Caco-2 (cell line): Measurements from ENCODE around the gene MCM3AP. TPM values are rescaled to one million over a fixed set of nuclear protein-coding genes. Genes with fewer than 3 reads are reported as not detected.

ENCODE experiments used
- BruUV-seq: library from RNA; stranded (reverse); fragments of 400-500 nt; replicated peaks from 2 replicates; lab custom pipeline; 2021; lab: Mats Ljungman, UMichigan
- CTCF ChIA-PET: fragments of 300-600 bp; sonication (Branson Sonifier 250); formaldehyde crosslinking; loops from one replicate; lab custom pipeline; 2022; ENCODE audit warnings: antibody characterized with exemption; lab: Charles Lee
- POLR2A ChIA-PET: fragments of 300-600 bp; sonication (Branson Sonifier 250); formaldehyde crosslinking; loops from one replicate; lab custom pipeline; 2022; ENCODE audit warnings: antibody characterized with exemption; lab: Charles Lee
- DNase-seq, 2 experiments: peaks; one replicate each; pipeline versions ENCODE4 v3.0.0 to v3.0.0-alpha.2; 2020 to 2022
- H3K27me3 ChIP-seq: replicated peaks from 2 replicates; pipeline ENCODE4 v1.6.0; 2011; ENCODE audit warnings: low read length; ENCODE audit not compliant: control insufficient read depth, insufficient read depth
- H3K36me3 ChIP-seq: 2 replicates; pipeline ENCODE4 v1.5.1; 2011; ENCODE audit warnings: low read length; ENCODE audit not compliant: control insufficient read depth, insufficient read depth
- H3K4me1 ChIP-seq: fragments of 250-450 bp; sonication (Bioruptor Pico); 2 replicates; pipeline ENCODE4 v1.5.1; 2020; ENCODE audit warnings: mild to moderate bottlenecking
- H3K4me3 ChIP-seq: 2 replicates; pipeline ENCODE4 v1.5.1; 2011; ENCODE audit warnings: low read depth, mild to moderate bottlenecking, control low read depth, low read length
- H3K9me3 ChIP-seq: fragments of 250-450 bp; sonication (Bioruptor Pico); 2 replicates; pipeline ENCODE4 v1.5.1; 2020; ENCODE audit warnings: mild to moderate bottlenecking, moderate library complexity
- H3K27ac Mint-ChIP-seq: one replicate; pipeline ENCODE4 v1.8.0; 2022; ENCODE audit warnings: mixed read lengths; ENCODE audit not compliant: unreplicated experiment
- H3K27me3 Mint-ChIP-seq: one replicate; pipeline ENCODE4 v1.8.0; 2022; ENCODE audit warnings: mixed read lengths; ENCODE audit not compliant: insufficient read depth, unreplicated experiment
- H3K36me3 Mint-ChIP-seq: one replicate; pipeline ENCODE4 v1.8.0; 2022; ENCODE audit warnings: mild to moderate bottlenecking, mixed read lengths; ENCODE audit not compliant: insufficient read depth, unreplicated experiment
- H3K4me1 Mint-ChIP-seq: one replicate; pipeline ENCODE4 v1.8.0; 2022; ENCODE audit warnings: low read depth, mixed read lengths; ENCODE audit not compliant: unreplicated experiment
- H3K4me3 Mint-ChIP-seq: one replicate; pipeline ENCODE4 v1.8.0; 2022; ENCODE audit warnings: mild to moderate bottlenecking, moderate library complexity, mixed read lengths; ENCODE audit not compliant: unreplicated experiment
- H3K9me3 Mint-ChIP-seq: one replicate; pipeline ENCODE4 v1.8.0; 2022; ENCODE audit warnings: mixed read lengths; ENCODE audit not compliant: unreplicated experiment
- CTCF ChIP-seq, 2 experiments: fragments of 200-600 bp in 1 of 2; IDR thresholded peaks; 1 replicate in 1 of 2; 2 replicates in 1 of 2; pipeline versions ENCODE4 v1.5.1 to v1.8.0; 2011 to 2022; ENCODE audit warnings: antibody characterized with exemption in 1 of 2, control low read depth in 1 of 2, inconsistent platforms in 1 of 2, low read depth in 1 of 2, low read length in 1 of 2, mild to moderate bottlenecking in 1 of 2, moderate library complexity in 1 of 2; ENCODE audit not compliant: insufficient read depth in 1 of 2, severe bottlenecking in 1 of 2, unreplicated experiment in 1 of 2
- intact Hi-C: fragments of 100-400 bp; cut with micrococcal nuclease; formaldehyde crosslinking; loops from one replicate; pipeline ENCODE4 v1.10.0; 2022; ENCODE audit not compliant: unreplicated experiment
- total RNA-seq: library from RNA; stranded (reverse); gene quantifications from 2 replicates; pipeline ENCODE4 v1.2.3, GENCODE V29; 2022

MCM3AP gene
- total RNA-seq, 1 experiment from 2014 or later: 88.1 TPM

GRCh38 chr21:46245213-46245915 lies 40.0 kb downstream of the MCM3AP start:
- DNase-seq: no peak
- peaks cover 5% of the 10 kb centered on the region for H3K4me1 Mint-ChIP-seq
- no peak for TF ChIP-seq CTCF (IDR thresholded peaks at IDR 0.05; ENCODE audit: insufficient read depth in 1 of 2, low read depth in 1 of 2, low read length in 1 of 2, severe bottlenecking in 1 of 2, unreplicated experiment in 1 of 2)
- intact Hi-C loops: no loop called here
- CTCF ChIA-PET: no interaction called here
- H3K9me3 ChIP-seq: no peaks in the 10 kb centered on the region
- H3K4me3 Mint-ChIP-seq: no peak overlapping the region
- no peaks in the 10 kb centered on the region for H3K27me3 ChIP-seq
- H3K27ac Mint-ChIP-seq: no peak overlapping the region
- H3K27me3 Mint-ChIP-seq: no peaks in the 10 kb centered on the region
- no TSS peak for BruUV-seq
- H3K36me3 Mint-ChIP-seq: peaks cover 89% of the 10 kb centered on the region
- H3K4me3 ChIP-seq: no peak overlapping the region
- POLR2A ChIA-PET: no interaction called here
- H3K36me3 ChIP-seq: peaks cover 7% of the 10 kb centered on the region
- H3K4me1 ChIP-seq: no peaks in the 10 kb centered on the region
- H3K9me3 Mint-ChIP-seq: no peaks in the 10 kb centered on the region

- ChIA-PET POLR2A (no interaction called here), CTCF (no interaction called here)
- intact Hi-C loops: no loop called here
- no peaks in the 10 kb centered on the region for H3K27me3 Mint-ChIP-seq
- H3K4me1 Mint-ChIP-seq: peaks cover 5% of the 10 kb centered on the region
- H3K4me3 Mint-ChIP-seq: no peak overlapping the region
- Histone ChIP-seq H3K4me3 (no peak overlapping the region), H3K4me1 (no peaks in the 10 kb centered on the region), H3K36me3 (peaks cover 8% of the 10 kb centered on the region), H3K9me3 (no peaks in the 10 kb centered on the region), H3K27me3 (no peaks in the 10 kb centered on the region)
- no peaks in the 10 kb centered on the region for H3K9me3 Mint-ChIP-seq
- no peak for TF ChIP-seq CTCF (IDR thresholded peaks at IDR 0.05; ENCODE audit: insufficient read depth in 1 of 2, low read depth in 1 of 2, low read length in 1 of 2, severe bottlenecking in 1 of 2, unreplicated experiment in 1 of 2)
- H3K36me3 Mint-ChIP-seq: peaks cover 90% of the 10 kb centered on the region
- DNase-seq: no peak
- no TSS peak for BruUV-seq
- H3K27ac Mint-ChIP-seq: no peak overlapping the region
These were observed 40.8 kb downstream of the MCM3AP start for GRCh38 chr21:46244602-46245001.

GRCh38 chr21:46243960-46244361 lies 41.5 kb downstream of the MCM3AP start:
- H3K36me3 Mint-ChIP-seq: peaks cover 90% of the 10 kb centered on the region
- H3K36me3 ChIP-seq: peaks cover 9% of the 10 kb centered on the region

More at GRCh38 chr21:46243960-46244361, 41.5 kb downstream of the MCM3AP start:
- H3K4me3 ChIP-seq: no peak overlapping the region
- no peaks in the 10 kb centered on the region for H3K27me3 ChIP-seq
- H3K4me1 Mint-ChIP-seq: peaks cover 5% of the 10 kb centered on the region
- no peaks in the 10 kb centered on the region for H3K9me3 ChIP-seq
- intact Hi-C loops: no loop called here
- H3K27me3 Mint-ChIP-seq: no peaks in the 10 kb centered on the region
- H3K4me3 Mint-ChIP-seq: no peak overlapping the region
- BruUV-seq: no TSS peak
- no peaks in the 10 kb centered on the region for H3K4me1 ChIP-seq
- ChIA-PET CTCF (interaction anchor here (0.5 kb wide), 1 partner anchor 688 kb away, joined by 4 read pairs; no protein-coding TSS in a partner anchor), POLR2A (no interaction called here)
- H3K9me3 Mint-ChIP-seq: no peaks in the 10 kb centered on the region
- no peak overlapping the region for H3K27ac Mint-ChIP-seq
- DNase-seq: no peak
- TF ChIP-seq CTCF (IDR thresholded peaks at IDR 0.05; ENCODE audit: insufficient read depth in 1 of 2, low read depth in 1 of 2, low read length in 1 of 2, severe bottlenecking in 1 of 2, unreplicated experiment in 1 of 2): no peak
